Stimulated activated CD8-positive, alpha-beta memory T cell treated with anti-CD3 and anti-CD28 coated beads, Interleukin-15, amount 100 ng/mL, for 1 hour (primary cell): Measurements from ENCODE around the gene TNFRSF21.
"Not testable (repeated sequence)": the region's sequence is repeated elsewhere in the genome, so short reads cannot be mapped to it uniquely, and the experiment has no call there.

ENCODE experiments used
- DNase-seq: peaks from one replicate; pipeline ENCODE4 v3.0.0-alpha.2; 2020; ENCODE audit warnings: low read depth

Gene TNFRSF21

GRCh38 chr6:47250302-47250701, 59.4 kb downstream of the TNFRSF21 start:
- DNase-seq = no peak

- DNase-seq = no peak
These were observed 61.3 kb downstream of the TNFRSF21 start for GRCh38 chr6:47248446-47248845.

GRCh38 chr6:47247227-47247797, 62.4 kb downstream of the TNFRSF21 start:
- no peak for DNase-seq

GRCh38 chr6:47246551-47246950, 63.2 kb downstream of the TNFRSF21 start:
- DNase-seq = no peak

GRCh38 chr6:47245745-47246371, 63.8 kb downstream of the TNFRSF21 start:
- no peak for DNase-seq

GRCh38 chr6:47242483-47243386, 67.0 kb downstream of the TNFRSF21 start:
- peak; percentile 21 for DNase-seq

GRCh38 chr6:47241742-47242482, 67.8 kb downstream of the TNFRSF21 start:
- DNase-seq = no peak

- DNase-seq = no peak
These were observed 69.3 kb downstream of the TNFRSF21 start for GRCh38 chr6:47240277-47240890.

- DNase-seq = no peak
These were observed 70.2 kb downstream of the TNFRSF21 start for GRCh38 chr6:47239546-47239945.

GRCh38 chr6:47238456-47238995, 71.2 kb downstream of the TNFRSF21 start:
- DNase-seq = no peak

- DNase-seq = no peak
These were observed 72.5 kb downstream of the TNFRSF21 start for GRCh38 chr6:47237196-47237595.

- DNase-seq = no peak
These were observed 73.5 kb downstream of the TNFRSF21 start for GRCh38 chr6:47235964-47236760.

- no peak for DNase-seq
These were observed 74.3 kb downstream of the TNFRSF21 start for GRCh38 chr6:47235421-47235820.

- DNase-seq = no peak
These were observed 75.3 kb downstream of the TNFRSF21 start for GRCh38 chr6:47234266-47234933.

- DNase-seq = no peak
These were observed 78.6 kb downstream of the TNFRSF21 start for GRCh38 chr6:47231151-47231550.

- DNase-seq = no peak
These were observed 79.1 kb downstream of the TNFRSF21 start for GRCh38 chr6:47230579-47230978.

GRCh38 chr6:47229255-47229654, 80.5 kb downstream of the TNFRSF21 start:
- DNase-seq = no peak

GRCh38 chr6:47228093-47228492, 81.6 kb downstream of the TNFRSF21 start:
- DNase-seq = not testable (repeated sequence)

GRCh38 chr6:47223251-47223650, 86.5 kb downstream of the TNFRSF21 start:
- DNase-seq = not testable (repeated sequence)

GRCh38 chr6:47221565-47221964, 88.1 kb downstream of the TNFRSF21 start:
- no peak for DNase-seq
